ENCODE data around the gene TBR1. TPM values are rescaled to one million over a fixed set of nuclear protein-coding genes. Genes with fewer than 3 reads are reported as not detected.

The TBR1 gene
- total RNA-seq, 1 donor from 2014 or later: 0.08 TPM

DNA sequence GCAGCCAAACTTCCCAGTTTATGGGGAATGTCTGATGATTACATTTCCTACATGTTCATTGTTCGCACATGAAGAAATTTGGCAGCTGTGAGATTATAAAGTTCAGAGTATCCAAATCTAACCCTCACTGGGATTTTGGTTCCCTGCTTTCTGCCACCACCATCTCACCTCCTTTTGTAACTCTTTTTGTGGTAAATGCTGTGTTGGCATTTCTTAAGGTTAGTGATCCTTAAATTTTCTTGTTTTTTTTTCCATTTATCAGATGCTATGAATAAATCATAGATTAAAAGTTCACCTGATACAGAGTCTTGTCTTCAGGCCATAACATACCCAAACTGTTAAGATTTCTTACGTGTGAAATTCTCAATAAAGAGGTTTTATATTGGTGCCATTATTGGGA, 8.5 kb upstream of the TBR1 start:
- H3K4me3 ChIP-seq (ENCODE audit: low read depth, low read length): no peak overlapping the region
- H3K27me3 ChIP-seq (ENCODE audit: control insufficient read depth, insufficient read depth, low read length): no peaks in the 10 kb centered on the region
- H3K36me3 ChIP-seq (ENCODE audit: control insufficient read depth, insufficient read depth, low read length): no peaks in the 10 kb centered on the region
- TF ChIP-seq, protein P1, sequence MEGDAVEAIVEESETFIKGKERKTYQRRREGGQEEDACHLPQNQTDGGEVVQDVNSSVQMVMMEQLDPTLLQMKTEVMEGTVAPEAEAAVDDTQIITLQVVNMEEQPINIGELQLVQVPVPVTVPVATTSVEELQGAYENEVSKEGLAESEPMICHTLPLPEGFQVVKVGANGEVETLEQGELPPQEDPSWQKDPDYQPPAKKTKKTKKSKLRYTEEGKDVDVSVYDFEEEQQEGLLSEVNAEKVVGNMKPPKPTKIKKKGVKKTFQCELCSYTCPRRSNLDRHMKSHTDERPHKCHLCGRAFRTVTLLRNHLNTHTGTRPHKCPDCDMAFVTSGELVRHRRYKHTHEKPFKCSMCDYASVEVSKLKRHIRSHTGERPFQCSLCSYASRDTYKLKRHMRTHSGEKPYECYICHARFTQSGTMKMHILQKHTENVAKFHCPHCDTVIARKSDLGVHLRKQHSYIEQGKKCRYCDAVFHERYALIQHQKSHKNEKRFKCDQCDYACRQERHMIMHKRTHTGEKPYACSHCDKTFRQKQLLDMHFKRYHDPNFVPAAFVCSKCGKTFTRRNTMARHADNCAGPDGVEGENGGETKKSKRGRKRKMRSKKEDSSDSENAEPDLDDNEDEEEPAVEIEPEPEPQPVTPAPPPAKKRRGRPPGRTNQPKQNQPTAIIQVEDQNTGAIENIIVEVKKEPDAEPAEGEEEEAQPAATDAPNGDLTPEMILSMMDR (IDR thresholded peaks at IDR 0.05; ENCODE audit: insufficient read depth, low read length, poor library complexity, severe bottlenecking): no peak
- DNase-seq (ENCODE audit: low read depth): no peak

DNA sequence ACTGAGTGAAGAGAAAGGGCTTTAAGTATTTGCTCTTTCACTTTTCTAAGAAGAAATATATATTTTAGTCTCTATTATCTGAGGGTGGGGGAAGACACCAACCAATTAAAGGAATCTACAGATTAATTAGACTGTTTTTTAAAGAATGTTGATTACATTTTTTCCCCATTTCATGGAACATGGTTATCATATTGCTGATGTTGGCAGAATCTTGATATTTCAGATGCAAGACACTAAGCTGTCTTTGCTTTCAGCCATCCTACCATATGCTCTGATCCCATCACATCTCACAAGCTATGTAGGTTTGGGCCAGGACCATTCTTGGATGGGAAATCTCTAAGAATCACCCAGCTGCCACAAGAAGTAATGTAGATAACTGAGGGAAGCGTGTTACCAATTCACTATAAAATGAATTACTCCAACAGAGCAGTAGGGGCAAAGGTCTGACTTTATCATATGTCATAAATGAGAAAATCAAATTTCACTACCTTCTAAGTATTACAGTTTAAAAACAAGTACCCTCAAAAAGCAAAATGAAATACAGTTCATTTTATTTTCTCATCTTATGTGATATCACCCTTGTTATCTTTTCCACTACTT, 6.7 kb upstream of the TBR1 start:
- peaks cover 6% of the 10 kb centered on the region for H3K27me3 ChIP-seq (ENCODE audit: control insufficient read depth, insufficient read depth, low read length)
- DNase-seq (ENCODE audit: low read depth): no peak
- TF ChIP-seq, protein P1 (IDR thresholded peaks at IDR 0.05; ENCODE audit: insufficient read depth, low read length, poor library complexity, severe bottlenecking): no peak
- no peaks in the 10 kb centered on the region for H3K36me3 ChIP-seq (ENCODE audit: control insufficient read depth, insufficient read depth, low read length)
- no peak overlapping the region for H3K4me3 ChIP-seq (ENCODE audit: low read depth, low read length)

DNA sequence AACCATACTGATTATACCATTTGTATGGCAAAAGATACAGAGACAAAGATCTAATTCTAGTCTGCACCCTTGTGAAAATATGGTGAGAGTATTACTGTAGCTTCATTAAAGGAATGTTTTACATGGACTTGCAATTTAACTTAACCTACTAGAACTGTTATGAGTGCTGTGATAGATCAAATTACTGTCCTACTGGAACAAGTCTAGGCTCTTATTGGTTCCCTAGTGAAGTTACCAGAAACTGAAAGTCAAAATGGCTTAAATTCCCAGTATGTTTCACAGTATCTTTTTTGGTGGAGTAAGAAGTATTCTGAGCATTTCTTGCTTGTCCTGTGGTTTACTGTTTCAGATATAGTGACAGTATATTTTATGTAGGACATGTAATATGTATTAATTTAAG, 3.8 kb upstream of the TBR1 start:
- TF ChIP-seq, protein P1 (IDR thresholded peaks at IDR 0.05; ENCODE audit: insufficient read depth, low read length, poor library complexity, severe bottlenecking): no peak
- H3K27me3 ChIP-seq (ENCODE audit: control insufficient read depth, insufficient read depth, low read length): peaks cover 35% of the 10 kb centered on the region
- H3K4me3 ChIP-seq (ENCODE audit: low read depth, low read length): no peak overlapping the region
- no peaks in the 10 kb centered on the region for H3K36me3 ChIP-seq (ENCODE audit: control insufficient read depth, insufficient read depth, low read length)
- no peak for DNase-seq (ENCODE audit: low read depth)

GRCh38 chr2:161414042-161415033, 1.8 kb upstream of the TBR1 start:
- TF ChIP-seq, protein P1 (IDR thresholded peaks at IDR 0.05; ENCODE audit: insufficient read depth, low read length, poor library complexity, severe bottlenecking): no peak
- DNase-seq (ENCODE audit: low read depth): no peak
- H3K27me3 ChIP-seq (ENCODE audit: control insufficient read depth, insufficient read depth, low read length): peaks cover 54% of the 10 kb centered on the region

GRCh38 chr2:161415034-161415986, 787 bp upstream of the TBR1 start:
- H3K36me3 ChIP-seq (ENCODE audit: control insufficient read depth, insufficient read depth, low read length): no peaks in the 10 kb centered on the region
- peaks cover 56% of the 10 kb centered on the region for H3K27me3 ChIP-seq (ENCODE audit: control insufficient read depth, insufficient read depth, low read length)
- no peak for DNase-seq (ENCODE audit: low read depth)
- TF ChIP-seq, protein P1 (IDR thresholded peaks at IDR 0.05; ENCODE audit: insufficient read depth, low read length, poor library complexity, severe bottlenecking): no peak
- H3K4me3 ChIP-seq (ENCODE audit: low read depth, low read length): peak overlapping the region; percentile 35

More at GRCh38 chr2:161414042-161415033, 1.8 kb upstream of the TBR1 start:
- Histone ChIP-seq H3K4me3 (ENCODE audit: low read depth, low read length) (peak overlapping the region; percentile 35), H3K36me3 (ENCODE audit: control insufficient read depth, insufficient read depth, low read length) (no peaks in the 10 kb centered on the region)

Measured in kidney epithelial cell (primary cell).